Smooth muscle cell (in vitro differentiated cells): ENCODE measurements around the gene GRIK4. TPM values are rescaled to one million over a fixed set of nuclear protein-coding genes. Genes with fewer than 3 reads are reported as not detected.

Experiments used
- DNase-seq: peaks from one replicate; lab custom pipeline; 2025; ENCODE audit not compliant: unreplicated experiment; lab: John Stamatoyannopoulos, UW
- H2AFZ ChIP-seq: fragments of 200-600 bp; sonication (generic); 2 replicates; pipeline ENCODE4 v1.6.0; 2016; ENCODE audit warnings: antibody characterized with exemption, low read depth, mild to moderate bottlenecking
- H3F3A ChIP-seq: fragments of 200-600 bp; sonication (generic); 2 replicates; pipeline ENCODE4 v1.6.0; 2017; ENCODE audit warnings: antibody characterized with exemption, low read depth
- H3K27ac ChIP-seq: fragments of 200-600 bp; sonication (generic); 2 replicates; pipeline ENCODE4 v1.5.1; 2016; ENCODE audit warnings: low read depth, mild to moderate bottlenecking
- H3K27me3 ChIP-seq: fragments of 200-600 bp; sonication (generic); 2 replicates; pipeline ENCODE4 v1.6.1; 2016; ENCODE audit warnings: low read depth, mild to moderate bottlenecking
- H3K36me3 ChIP-seq: fragments of 200-600 bp; sonication (generic); 2 replicates; pipeline ENCODE4 v1.5.1; 2016; ENCODE audit warnings: low read depth
- H3K4me1 ChIP-seq: fragments of 200-600 bp; sonication (generic); 2 replicates; pipeline ENCODE4 v1.5.1; 2016; ENCODE audit warnings: low read depth
- H3K4me2 ChIP-seq: fragments of 200-600 bp; sonication (generic); 2 replicates; pipeline ENCODE4 v1.6.0; 2016; ENCODE audit warnings: mild to moderate bottlenecking
- H3K4me3 ChIP-seq: fragments of 200-600 bp; sonication (generic); 2 replicates; pipeline ENCODE4 v1.5.1; 2016; ENCODE audit warnings: mild to moderate bottlenecking
- H3K79me2 ChIP-seq: fragments of 200-600 bp; sonication (generic); 2 replicates; pipeline ENCODE4 v1.6.0; 2016; ENCODE audit warnings: low read depth, mild to moderate bottlenecking
- H3K9ac ChIP-seq: fragments of 200-600 bp; sonication (generic); 2 replicates; pipeline ENCODE4 v1.6.0; 2016; ENCODE audit warnings: low read depth
- H3K9me3 ChIP-seq: fragments of 200-600 bp; sonication (generic); replicated peaks from 2 replicates; pipeline ENCODE4 v1.5.1; 2016; ENCODE audit warnings: low read depth
- H4K20me1 ChIP-seq: fragments of 200-600 bp; sonication (generic); 2 replicates; pipeline ENCODE4 v1.6.0; 2016; ENCODE audit warnings: low read depth
- CTCF ChIP-seq: fragments of 200-600 bp; sonication (generic); IDR thresholded peaks from 2 replicates; pipeline ENCODE4 v1.5.1; 2017; ENCODE audit warnings: borderline replicate concordance, mild to moderate bottlenecking, antibody characterized with exemption; ENCODE audit not compliant: insufficient read depth, poor library complexity, severe bottlenecking
- WGBS: methylation state at CpG from one replicate; pipeline ENCODE4 v1.1.7; 2016; ENCODE audit warnings: low lambda C conversion rate; 5-methylcytosine and 5-hydroxymethylcytosine counted together
- polyA plus RNA-seq: library from polyadenylated mRNA; unstranded; fragments of >200 nt; fragmentation: Nextera tagmentation; extraction: Ambion mirVana; gene quantifications from 2 replicates; pipeline ENCODE4 v1.2.1, GENCODE V29; 2016
- total RNA-seq: library from RNA; depleted of rRNA; stranded (reverse); fragments of >200 nt; gene quantifications from 2 replicates; pipeline ENCODE4 v1.2.3, GENCODE V29; 2014

GRIK4 gene
- total and polyA plus RNA-seq, 2 experiments from 2014 or later: not detected

GRCh38 chr11:120632579-120632978 is 121.0 kb downstream of the GRIK4 start:
- no peak overlapping the region for H3K9ac ChIP-seq
- H3K4me1 ChIP-seq: no peaks in the 10 kb centered on the region
- no peaks in the 10 kb centered on the region for H3F3A ChIP-seq
- no peak for DNase-seq
- 81% methylated on average over 3 of the region's 3 CpGs for WGBS
- H3K27me3 ChIP-seq: peaks cover 6% of the 10 kb centered on the region
- H4K20me1 ChIP-seq: no peaks in the 10 kb centered on the region
- no peaks in the 10 kb centered on the region for H3K79me2 ChIP-seq
- no peak overlapping the region for H3K27ac ChIP-seq
- no peak overlapping the region for H2AFZ ChIP-seq
- no peak overlapping the region for H3K4me2 ChIP-seq
- H3K36me3 ChIP-seq: no peaks in the 10 kb centered on the region
- TF ChIP-seq CTCF: no peak
- no peak overlapping the region for H3K4me3 ChIP-seq
- H3K9me3 ChIP-seq: no peaks in the 10 kb centered on the region

- no peak overlapping the region for H2AFZ ChIP-seq
- H3K36me3 ChIP-seq: no peaks in the 10 kb centered on the region
- H4K20me1 ChIP-seq: no peaks in the 10 kb centered on the region
- H3K4me3 ChIP-seq: no peak overlapping the region
- H3K9me3 ChIP-seq: no peaks in the 10 kb centered on the region
- no peaks in the 10 kb centered on the region for H3F3A ChIP-seq
- H3K79me2 ChIP-seq: no peaks in the 10 kb centered on the region
- peaks cover under 1% of the 10 kb centered on the region for H3K27me3 ChIP-seq
- TF ChIP-seq CTCF: no peak
- no peak for DNase-seq
- no peak overlapping the region for H3K9ac ChIP-seq
- H3K4me1 ChIP-seq: no peaks in the 10 kb centered on the region
- no peak overlapping the region for H3K27ac ChIP-seq
- no peak overlapping the region for H3K4me2 ChIP-seq
- WGBS: 77% methylated on average over 15 of the region's 15 CpGs
Observed at GRCh38 chr11:120633616-120634393, 122.3 kb downstream of the GRIK4 start.

GRCh38 chr11:120634706-120635105 is 123.2 kb downstream of the GRIK4 start:
- H3K27ac ChIP-seq: no peak overlapping the region
- H3K27me3 ChIP-seq: peaks cover 4% of the 10 kb centered on the region
- H3K9me3 ChIP-seq: no peaks in the 10 kb centered on the region
- no peaks in the 10 kb centered on the region for H4K20me1 ChIP-seq
- H3K79me2 ChIP-seq: no peaks in the 10 kb centered on the region
- no peaks in the 10 kb centered on the region for H3K36me3 ChIP-seq
- no peak overlapping the region for H3K9ac ChIP-seq
- no peak for TF ChIP-seq CTCF
- no peak overlapping the region for H2AFZ ChIP-seq
- H3K4me1 ChIP-seq: no peaks in the 10 kb centered on the region
- no peaks in the 10 kb centered on the region for H3F3A ChIP-seq
- 95% methylated on average over 13 of the region's 13 CpGs for WGBS
- no peak overlapping the region for H3K4me3 ChIP-seq
- DNase-seq: no peak
- no peak overlapping the region for H3K4me2 ChIP-seq
